GM12891 (cell line): ENCODE measurements around the gene TREML4.

Experiments
- POLR2AphosphoS5 ChIP-seq: IDR thresholded peaks from 2 replicates; pipeline ENCODE4 v1.6.1; 2011; ENCODE audit warnings: low read depth, low read length, control low read depth
- TAF1 ChIP-seq: IDR thresholded peaks from 2 replicates; pipeline ENCODE4 v1.6.1; 2011; ENCODE audit warnings: low read depth, low read length, control low read depth

GRCh38 chr6:41262401-41262800 is 34.3 kb downstream of the TREML4 start:
- no peak for TF ChIP-seq POLR2AphosphoS5
- TF ChIP-seq TAF1 = no peak
